SK-N-SH treated with all-trans-retinoic acid at 6 μM for 48 hours (cell line): ENCODE measurements around the gene PROM1.

Experiments
- ATAC-seq: fragments of 200-7000 bp; cut with Tn5 transposase; 3 replicates; pipeline ENCODE4 v1.9.1; 2020; ENCODE audit warnings: mild to moderate bottlenecking, moderate library complexity
- ARNTL ChIP-seq: fragments of 450-650 bp; formaldehyde crosslinking; IDR thresholded peaks from 2 replicates; pipeline ENCODE4 v1.5.0; 2020; ENCODE audit warnings: low read depth, mild to moderate bottlenecking, moderate library complexity, borderline replicate concordance
- BACH2 ChIP-seq: fragments of 250-450 bp; sonication (Bioruptor Pico); IDR thresholded peaks from 2 replicates; pipeline ENCODE4 v1.9.0; 2021; ENCODE audit warnings: mild to moderate bottlenecking, borderline replicate concordance
- CREB5 ChIP-seq: fragments of 250-450 bp; sonication (Bioruptor Pico); IDR thresholded peaks from 2 replicates; pipeline ENCODE4 v1.5.1; 2020; ENCODE audit warnings: low read depth, mild to moderate bottlenecking, moderate library complexity
- CSDC2 ChIP-seq: fragments of 250-450 bp; sonication (Bioruptor Pico); IDR thresholded peaks from 2 replicates; pipeline ENCODE4 v1.5.0; 2020; ENCODE audit warnings: mild to moderate bottlenecking, moderate library complexity
- CSRNP3 ChIP-seq: fragments of 250-450 bp; sonication (Bioruptor Pico); IDR thresholded peaks from 2 replicates; pipeline ENCODE4 v1.5.1; 2021; ENCODE audit warnings: mild to moderate bottlenecking, moderate library complexity
- ESRRG ChIP-seq: fragments of 250-450 bp; sonication (Bioruptor Pico); IDR thresholded peaks from 2 replicates; pipeline ENCODE4 v1.6.1; 2021; ENCODE audit warnings: mild to moderate bottlenecking
- GLIS3 ChIP-seq: fragments of 250-450 bp; sonication (Bioruptor Pico); IDR thresholded peaks from 2 replicates; pipeline ENCODE4 v1.5.0; 2020; ENCODE audit warnings: mild to moderate bottlenecking, moderate library complexity
- ISL1 ChIP-seq: fragments of 250-450 bp; sonication (Bioruptor Pico); IDR thresholded peaks from 2 replicates; pipeline ENCODE4 v2.1.2; 2022; ENCODE audit warnings: mild to moderate bottlenecking, moderate library complexity
- OSR1 ChIP-seq: fragments of 250-450 bp; sonication (Bioruptor Pico); IDR thresholded peaks from 2 replicates; pipeline ENCODE4 v1.8.0; 2022; ENCODE audit warnings: moderate library complexity, mild to moderate bottlenecking, inconsistent platforms
- PATZ1 ChIP-seq: fragments of 250-450 bp; sonication (Bioruptor Pico); IDR thresholded peaks from 2 replicates; pipeline ENCODE4 v1.8.0; 2020; ENCODE audit warnings: mild to moderate bottlenecking, moderate library complexity, borderline replicate concordance
- POU6F1 ChIP-seq: fragments of 250-450 bp; sonication (Bioruptor Pico); IDR thresholded peaks from 2 replicates; pipeline ENCODE4 v1.8.0; 2021; ENCODE audit warnings: low read depth, mild to moderate bottlenecking, moderate library complexity, borderline replicate concordance
- PPARA ChIP-seq: fragments of 250-450 bp; sonication (Bioruptor Pico); IDR thresholded peaks from 2 replicates; pipeline ENCODE4 v1.5.0; 2020; ENCODE audit warnings: mild to moderate bottlenecking, borderline replicate concordance
- RARB ChIP-seq: fragments of 250-450 bp; sonication (Bioruptor Pico); IDR thresholded peaks from 2 replicates; pipeline ENCODE4 v1.8.0; 2021; ENCODE audit warnings: mild to moderate bottlenecking, moderate library complexity
- SNAI2 ChIP-seq: fragments of 250-450 bp; sonication (Bioruptor Pico); IDR thresholded peaks from 2 replicates; pipeline ENCODE4 v1.5.0; 2020; ENCODE audit warnings: mild to moderate bottlenecking, moderate library complexity
- TCF4 ChIP-seq: fragments of 250-450 bp; sonication (Bioruptor Pico); IDR thresholded peaks from 2 replicates; pipeline ENCODE4 v1.8.0; 2021; ENCODE audit warnings: mild to moderate bottlenecking, moderate library complexity, borderline replicate concordance
- TOX ChIP-seq: fragments of 250-450 bp; sonication (Bioruptor Pico); IDR thresholded peaks from 2 replicates; pipeline ENCODE4 v1.8.0; 2021; ENCODE audit warnings: mild to moderate bottlenecking, moderate library complexity, borderline replicate concordance
- TSHZ2 ChIP-seq: fragments of 250-450 bp; sonication (Bioruptor Pico); IDR thresholded peaks from 2 replicates; pipeline ENCODE4 v1.5.0; 2020; ENCODE audit warnings: mild to moderate bottlenecking, moderate library complexity
- ZC3H10 ChIP-seq: fragments of 250-450 bp; sonication (Bioruptor Pico); IDR thresholded peaks from 2 replicates; pipeline ENCODE4 v1.5.1; 2021; ENCODE audit warnings: mild to moderate bottlenecking, moderate library complexity
- ZFP3 ChIP-seq: fragments of 250-450 bp; sonication (Bioruptor Pico); IDR thresholded peaks from 2 replicates; pipeline ENCODE4 v1.5.0; 2020; ENCODE audit warnings: mild to moderate bottlenecking, moderate library complexity
- ZFP30 ChIP-seq: fragments of 450-650 bp; formaldehyde crosslinking; IDR thresholded peaks from 2 replicates; pipeline ENCODE4 v1.5.0; 2022; ENCODE audit warnings: mild to moderate bottlenecking, moderate library complexity
- ZNF565 ChIP-seq: fragments of 450-650 bp; formaldehyde crosslinking; conservative IDR thresholded peaks from 2 replicates; pipeline ENCODE4 v1.5.0; 2020; ENCODE audit warnings: low read depth, mild to moderate bottlenecking, moderate library complexity
- ZNF70 ChIP-seq: fragments of 450-650 bp; formaldehyde crosslinking; IDR thresholded peaks from 2 replicates; pipeline ENCODE4 v1.5.0; 2020; ENCODE audit warnings: mild to moderate bottlenecking, moderate library complexity
- ZNF8 ChIP-seq: fragments of 450-650 bp; formaldehyde crosslinking; IDR thresholded peaks from 2 replicates; pipeline ENCODE4 v1.5.0; 2020; ENCODE audit warnings: mild to moderate bottlenecking, moderate library complexity

PROM1 gene

GRCh38 chr4:15930314-15930713, 153.5 kb downstream of the PROM1 start:
- no peak for TF ChIP-seq ZC3H10 (CRISPR knock-in tag)
- no peak for TF ChIP-seq ISL1 (CRISPR knock-in tag)
- no peak for TF ChIP-seq GLIS3 (CRISPR knock-in tag)
- no peak for TF ChIP-seq ESRRG (CRISPR knock-in tag)
- TF ChIP-seq ZNF70 (CRISPR knock-in tag): no peak
- no peak for TF ChIP-seq OSR1 (CRISPR knock-in tag)
- TF ChIP-seq BACH2 (CRISPR knock-in tag): no peak
- TF ChIP-seq CREB5 (CRISPR knock-in tag): no peak
- TF ChIP-seq TOX (CRISPR knock-in tag): no peak
- no peak for TF ChIP-seq ZFP30 (CRISPR knock-in tag)
- TF ChIP-seq PPARA (CRISPR knock-in tag): no peak
- TF ChIP-seq ZNF565 (CRISPR knock-in tag): no peak
- TF ChIP-seq CSRNP3: no peak
- no peak for TF ChIP-seq ARNTL
- no peak for ATAC-seq

GRCh38 chr4:15929540-15929939, 154.3 kb downstream of the PROM1 start:
- TF ChIP-seq ESRRG (CRISPR knock-in tag) (no peak), ZNF565 (CRISPR knock-in tag) (no peak), PPARA (CRISPR knock-in tag) (no peak), PATZ1 (CRISPR knock-in tag) (no peak), RARB (CRISPR knock-in tag) (no peak), ZNF8 (no peak)
- no peak for ATAC-seq

GRCh38 chr4:15928883-15929282, 154.9 kb downstream of the PROM1 start:
- ATAC-seq: no peak; the same call in 2 of the 3 replicates
- TF ChIP-seq GLIS3 (CRISPR knock-in tag) (no peak), ZFP30 (CRISPR knock-in tag) (no peak), TCF4 (CRISPR knock-in tag) (no peak), SNAI2 (CRISPR knock-in tag) (no peak), ZNF565 (CRISPR knock-in tag) (no peak), ZNF70 (CRISPR knock-in tag) (no peak), ISL1 (CRISPR knock-in tag) (no peak), BACH2 (CRISPR knock-in tag) (no peak), ZNF8 (no peak)
- TF ChIP-seq, all 23 proteins: peak for 0

GRCh38 chr4:15926486-15926885, 157.3 kb downstream of the PROM1 start:
- no peak for ATAC-seq
- TF ChIP-seq ISL1 (CRISPR knock-in tag) (no peak), PATZ1 (CRISPR knock-in tag) (no peak), POU6F1 (CRISPR knock-in tag) (no peak), ZNF70 (CRISPR knock-in tag) (no peak), TCF4 (CRISPR knock-in tag) (no peak), TSHZ2 (CRISPR knock-in tag) (no peak), ESRRG (CRISPR knock-in tag) (no peak), ZFP3 (CRISPR knock-in tag) (no peak), ZNF8 (no peak), GLIS3 (CRISPR knock-in tag) (no peak), ZFP30 (CRISPR knock-in tag) (no peak), ZNF565 (CRISPR knock-in tag) (no peak), SNAI2 (CRISPR knock-in tag) (no peak), ARNTL (no peak), CSRNP3 (no peak), CSDC2 (CRISPR knock-in tag) (no peak)
